ENCODE data around the gene SLC17A2. TPM values are rescaled to one million over a fixed set of nuclear protein-coding genes. Genes with fewer than 3 reads are reported as not detected.

Gene SLC17A2
- total and polyA plus RNA-seq, 2 donors from 2014 or later = 0.54 to 0.76 TPM

DNA sequence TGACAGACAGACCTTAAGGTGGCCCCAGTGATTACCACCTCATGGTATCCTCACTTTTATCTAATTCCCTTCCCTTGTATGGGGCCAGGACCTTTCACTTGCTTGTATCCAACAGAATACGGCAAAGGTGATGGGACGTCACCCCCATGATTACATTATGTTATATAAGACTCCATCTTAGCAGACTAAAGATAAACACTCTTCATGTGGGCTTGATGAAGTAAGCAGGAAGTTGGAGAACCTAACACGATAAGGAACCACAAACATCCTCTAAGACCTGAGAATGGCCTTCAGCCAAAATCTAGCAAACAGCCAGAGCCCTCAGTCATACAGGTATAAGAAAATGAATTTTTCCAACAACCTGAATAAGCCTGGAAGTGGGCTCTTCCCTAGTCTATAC is 64.5 kb downstream of the SLC17A2 start:
- H3K27ac ChIP-seq (ENCODE audit: low read depth in 2 of 2, low read length in 2 of 2) = no peak overlapping the region
- TF ChIP-seq, protein P1, sequence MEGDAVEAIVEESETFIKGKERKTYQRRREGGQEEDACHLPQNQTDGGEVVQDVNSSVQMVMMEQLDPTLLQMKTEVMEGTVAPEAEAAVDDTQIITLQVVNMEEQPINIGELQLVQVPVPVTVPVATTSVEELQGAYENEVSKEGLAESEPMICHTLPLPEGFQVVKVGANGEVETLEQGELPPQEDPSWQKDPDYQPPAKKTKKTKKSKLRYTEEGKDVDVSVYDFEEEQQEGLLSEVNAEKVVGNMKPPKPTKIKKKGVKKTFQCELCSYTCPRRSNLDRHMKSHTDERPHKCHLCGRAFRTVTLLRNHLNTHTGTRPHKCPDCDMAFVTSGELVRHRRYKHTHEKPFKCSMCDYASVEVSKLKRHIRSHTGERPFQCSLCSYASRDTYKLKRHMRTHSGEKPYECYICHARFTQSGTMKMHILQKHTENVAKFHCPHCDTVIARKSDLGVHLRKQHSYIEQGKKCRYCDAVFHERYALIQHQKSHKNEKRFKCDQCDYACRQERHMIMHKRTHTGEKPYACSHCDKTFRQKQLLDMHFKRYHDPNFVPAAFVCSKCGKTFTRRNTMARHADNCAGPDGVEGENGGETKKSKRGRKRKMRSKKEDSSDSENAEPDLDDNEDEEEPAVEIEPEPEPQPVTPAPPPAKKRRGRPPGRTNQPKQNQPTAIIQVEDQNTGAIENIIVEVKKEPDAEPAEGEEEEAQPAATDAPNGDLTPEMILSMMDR (IDR thresholded peaks at IDR 0.05; ENCODE audit: borderline replicate concordance, extremely low read depth, insufficient read depth) = no peak
- peaks cover 0 to 5% (median 0%) of the 10 kb centered on the region in 3 donors for H3K36me3 ChIP-seq (ENCODE audit: control insufficient read depth in 2 of 3, insufficient read depth in 3 of 3, low read length in 3 of 3)
- peaks cover 0 to 3% (median 0%) of the 10 kb centered on the region in 3 donors for H3K4me1 ChIP-seq (ENCODE audit: control insufficient read depth in 2 of 3, insufficient read depth in 2 of 3, low read depth in 1 of 3, low read length in 3 of 3)
- H3K4me3 ChIP-seq (ENCODE audit: low read length in 3 of 3) = no peak overlapping the region
- no peak for FAIRE-seq
- H3K9ac ChIP-seq (ENCODE audit: low read length in 3 of 3) = no peak overlapping the region
- DNase-seq = no peak
- H3K9me3 ChIP-seq (ENCODE audit: control insufficient read depth in 2 of 3, insufficient read depth in 1 of 3, low read length in 3 of 3) = no peaks in the 10 kb centered on the region
- intact Hi-C loops (cut with DNase I) = no loop called here
- no peaks in the 10 kb centered on the region for H3K27me3 ChIP-seq (ENCODE audit: control insufficient read depth, insufficient read depth, low read length)

DNA sequence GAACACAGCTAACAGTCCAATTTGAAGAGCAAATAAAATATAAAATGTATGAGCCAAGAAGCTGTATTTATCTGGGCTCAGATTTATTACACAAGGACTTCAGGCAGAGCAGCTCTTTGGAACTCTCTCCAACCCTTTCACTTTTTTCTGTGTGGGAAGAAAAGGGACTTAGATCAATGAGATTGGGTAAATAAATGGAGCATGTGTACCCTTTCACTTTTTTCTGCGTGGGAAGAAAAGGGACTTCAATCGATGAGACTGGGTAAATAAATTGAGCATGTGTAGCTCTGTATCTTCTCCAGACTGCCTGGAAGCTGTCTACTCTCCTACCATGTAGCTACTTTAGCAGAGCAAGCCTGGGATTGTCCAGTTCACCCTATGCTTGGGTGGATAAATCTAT is 67.1 kb downstream of the SLC17A2 start:
- peaks cover 0 to 3% (median 0%) of the 10 kb centered on the region in 3 donors for H3K4me1 ChIP-seq (ENCODE audit: control insufficient read depth in 2 of 3, insufficient read depth in 2 of 3, low read depth in 1 of 3, low read length in 3 of 3)
- no peak overlapping the region for H3K9ac ChIP-seq (ENCODE audit: low read length in 3 of 3)
- TF ChIP-seq, protein P1 (IDR thresholded peaks at IDR 0.05; ENCODE audit: borderline replicate concordance, extremely low read depth, insufficient read depth) = no peak
- H3K27me3 ChIP-seq (ENCODE audit: control insufficient read depth, insufficient read depth, low read length) = no peaks in the 10 kb centered on the region
- H3K9me3 ChIP-seq (ENCODE audit: control insufficient read depth in 2 of 3, insufficient read depth in 1 of 3, low read length in 3 of 3) = no peaks in the 10 kb centered on the region
- DNase-seq (no peak), FAIRE-seq (no peak)
- intact Hi-C loops (cut with DNase I) = no loop called here
- H3K36me3 ChIP-seq (ENCODE audit: control insufficient read depth in 2 of 3, insufficient read depth in 3 of 3, low read length in 3 of 3) = peaks cover 0 to 5% (median 0%) of the 10 kb centered on the region in 3 donors
- H3K27ac ChIP-seq (ENCODE audit: low read depth in 2 of 2, low read length in 2 of 2) = no peak overlapping the region
- H3K4me3 ChIP-seq (ENCODE audit: low read length in 3 of 3) = no peak overlapping the region

Other genes with a start within 250 kb of the SLC17A2 start
- gene SLC17A4, start 175.9 kb downstream of the SLC17A2 start, total RNA-seq = 1.8 TPM
- 0.88 TPM for gene SLC17A4, start 175.9 kb downstream of the SLC17A2 start, polyA plus RNA-seq (ENCODE audit: insufficient read depth, low read depth, low replicate concordance)
- 26.3 TPM for gene SLC17A1, start 98.6 kb downstream of the SLC17A2 start, total RNA-seq
- gene SLC17A1, start 98.6 kb downstream of the SLC17A2 start, polyA plus RNA-seq (ENCODE audit: insufficient read depth, low read depth, low replicate concordance) = 109 TPM
- 14.0 TPM for gene SLC17A3, start 56.4 kb downstream of the SLC17A2 start, total RNA-seq
- 149 TPM for gene SLC17A3, start 56.4 kb downstream of the SLC17A2 start, polyA plus RNA-seq (ENCODE audit: insufficient read depth, low read depth, low replicate concordance)
- 27.9 TPM for gene TRIM38, start 32.1 kb upstream of the SLC17A2 start, total RNA-seq
- gene TRIM38, start 32.1 kb upstream of the SLC17A2 start, polyA plus RNA-seq (ENCODE audit: insufficient read depth, low read depth, low replicate concordance) = 12.2 TPM
- gene HFE, start 156.7 kb upstream of the SLC17A2 start, total RNA-seq = 10.6 TPM
- 6.3 TPM for gene HFE, start 156.7 kb upstream of the SLC17A2 start, polyA plus RNA-seq (ENCODE audit: insufficient read depth, low read depth, low replicate concordance)